Hepatocyte (in vitro differentiated cells): ENCODE results near the gene ARHGAP33.

ENCODE experiments used
- CTCF ChIP-seq: fragments of 200-600 bp; sonication (generic); IDR thresholded peaks from 2 replicates; pipeline ENCODE4 v1.5.1; 2016; ENCODE audit warnings: antibody characterized with exemption, mild to moderate bottlenecking; ENCODE audit not compliant: poor library complexity
- EZH2 ChIP-seq: fragments of 200-600 bp; sonication (generic); IDR thresholded peaks from 2 replicates; pipeline ENCODE4 v1.6.1; 2016; ENCODE audit warnings: antibody characterized with exemption, mild to moderate bottlenecking, borderline replicate concordance
- EZH2phosphoT487 ChIP-seq: fragments of 200-600 bp; sonication (generic); IDR thresholded peaks from one replicate; pipeline ENCODE4 v1.6.1; 2018; ENCODE audit warnings: antibody characterized with exemption, mild to moderate bottlenecking, low read depth, moderate library complexity; ENCODE audit not compliant: unreplicated experiment, severe bottlenecking

GRCh38 chr19:35777086-35777841 lies 1.9 kb downstream of the ARHGAP33 start:
- TF ChIP-seq CTCF (no peak), EZH2phosphoT487 (no peak), EZH2 (no peak)
